Mesendoderm (in vitro differentiated cells): ENCODE results near the gene KDELR1.

ENCODE experiments used
- DNase-seq: peaks from one replicate; pipeline ENCODE4 v3.0.0; 2013
- H2AK5ac ChIP-seq: 2 replicates; pipeline ENCODE4 v1.6.1; 2013; ENCODE audit warnings: low read length, inconsistent platforms
- H2BK120ac ChIP-seq: 2 replicates; pipeline ENCODE4 v1.6.1; 2013; ENCODE audit warnings: low read depth, mild to moderate bottlenecking, low read length, moderate library complexity, mixed read lengths
- H2BK15ac ChIP-seq: replicated peaks from 2 replicates; pipeline ENCODE4 v1.6.1; 2013; ENCODE audit warnings: low read depth, mild to moderate bottlenecking, moderate library complexity
- H2BK5ac ChIP-seq: 2 replicates; pipeline ENCODE4 v1.6.1; 2013; ENCODE audit warnings: low read length, inconsistent platforms
- H3K18ac ChIP-seq: 2 replicates; pipeline ENCODE4 v1.6.1; 2013; ENCODE audit warnings: mild to moderate bottlenecking, low read length, mixed read lengths
- H3K23ac ChIP-seq: one replicate; pipeline ENCODE4 v1.6.1; 2013; ENCODE audit warnings: low read length
- H3K27ac ChIP-seq: 2 replicates; pipeline ENCODE4 v1.5.1; 2013; ENCODE audit warnings: low read depth, mild to moderate bottlenecking, inconsistent platforms, low read length, moderate library complexity
- H3K27me3 ChIP-seq: 2 replicates; pipeline ENCODE4 v1.6.1; 2013; ENCODE audit warnings: low read length, control low read depth, mild to moderate bottlenecking, inconsistent platforms; ENCODE audit not compliant: insufficient read depth, poor library complexity
- H3K36me3 ChIP-seq: 2 replicates; pipeline ENCODE4 v1.6.1; 2013; ENCODE audit warnings: low read length, inconsistent platforms; ENCODE audit not compliant: control insufficient read depth, insufficient read depth
- H3K4ac ChIP-seq: one replicate; pipeline ENCODE4 v1.6.1; 2013; ENCODE audit warnings: low read depth, mild to moderate bottlenecking, low read length, moderate library complexity
- H3K4me1 ChIP-seq: 2 replicates; pipeline ENCODE4 v1.6.1; 2013; ENCODE audit warnings: low read depth, low read length, inconsistent platforms; ENCODE audit not compliant: control insufficient read depth
- H3K4me2 ChIP-seq: 2 replicates; pipeline ENCODE4 v1.6.1; 2013; ENCODE audit warnings: low read length
- H3K4me3 ChIP-seq: 2 replicates; pipeline ENCODE4 v1.5.1; 2013; ENCODE audit warnings: mild to moderate bottlenecking, low read length
- H3K56ac ChIP-seq: one replicate; pipeline ENCODE4 v1.6.1; 2013; ENCODE audit warnings: low read length
- H3K79me1 ChIP-seq: 2 replicates; pipeline ENCODE4 v1.6.1; 2013; ENCODE audit warnings: low read length, inconsistent platforms
- H3K79me2 ChIP-seq: 2 replicates; pipeline ENCODE4 v1.6.1; 2013; ENCODE audit warnings: mild to moderate bottlenecking, low read length; ENCODE audit not compliant: control insufficient read depth, insufficient read depth
- H3K9ac ChIP-seq: 2 replicates; pipeline ENCODE4 v1.6.1; 2013; ENCODE audit warnings: low read length, inconsistent platforms
- H4K5ac ChIP-seq: one replicate; pipeline ENCODE4 v1.6.1; 2013; ENCODE audit warnings: low read length
- H4K8ac ChIP-seq: one replicate; pipeline ENCODE4 v1.6.1; 2013; ENCODE audit warnings: low read depth, mild to moderate bottlenecking, control low read depth, low read length, moderate library complexity
- WGBS: extraction: QIAGEN DNeasy Blood & Tissue Kit; methylation state at CpG from one replicate; pipeline ENCODE4 v1.1.7; 2013; ENCODE audit warnings: low lambda C conversion rate, missing lambda C conversion rate; ENCODE audit not compliant: insufficient coverage; ENCODE audit errors: extremely low coverage; 5-methylcytosine and 5-hydroxymethylcytosine counted together

Gene KDELR1

DNA sequence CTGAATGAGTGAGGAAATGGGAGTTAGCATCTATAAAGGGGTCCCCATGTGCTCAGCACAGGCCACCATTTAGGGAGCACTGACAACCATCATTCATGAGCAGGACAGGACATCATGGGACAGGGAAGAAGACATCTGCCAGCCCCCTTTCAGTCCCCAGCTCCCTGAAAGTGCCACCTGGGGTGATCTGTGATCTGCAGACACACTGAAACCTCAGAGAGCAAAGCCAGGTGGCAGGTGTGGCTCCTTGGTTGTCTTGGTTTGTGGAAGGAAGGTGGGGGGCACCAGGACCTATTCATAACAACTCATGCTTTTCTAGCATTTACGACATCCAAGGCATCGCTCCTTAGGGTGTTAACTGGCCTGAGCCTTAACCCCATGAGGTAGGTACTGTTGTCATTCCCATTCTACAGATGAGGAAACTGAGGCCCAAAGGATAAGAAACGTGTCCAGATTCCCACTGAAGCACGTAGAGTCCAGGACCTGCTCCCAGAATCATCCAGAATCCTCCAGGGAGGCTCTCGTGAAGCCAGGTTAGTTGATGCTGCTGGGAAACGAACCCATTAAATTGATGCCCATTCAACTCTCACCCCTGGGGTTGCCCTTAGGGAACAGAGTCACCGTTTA is 5.8 kb downstream of the KDELR1 start:
- no peak overlapping the region for H3K4me3 ChIP-seq
- no peak overlapping the region for H2BK120ac ChIP-seq
- H3K23ac ChIP-seq: no peak overlapping the region
- H3K56ac ChIP-seq: no peak overlapping the region
- H4K5ac ChIP-seq: no peak overlapping the region
- no peak overlapping the region for H2BK15ac ChIP-seq
- H2AK5ac ChIP-seq: no peak overlapping the region
- H2BK5ac ChIP-seq: no peak overlapping the region
- H3K79me2 ChIP-seq: peaks cover 4% of the 10 kb centered on the region
- H3K36me3 ChIP-seq: peaks cover 32% of the 10 kb centered on the region
- no CpG with 5 or more reads among the region's 7 CpGs for WGBS
- no peak overlapping the region for H3K4ac ChIP-seq
- peaks cover 7% of the 10 kb centered on the region for H3K79me1 ChIP-seq
- H3K27ac ChIP-seq: no peak overlapping the region
- no peak overlapping the region for H4K8ac ChIP-seq
- no peak overlapping the region for H3K9ac ChIP-seq
- H3K4me2 ChIP-seq: no peak overlapping the region
- no peak overlapping the region for H3K18ac ChIP-seq
- DNase-seq: no peak
- no peaks in the 10 kb centered on the region for H3K27me3 ChIP-seq
- H3K4me1 ChIP-seq: no peaks in the 10 kb centered on the region

DNA sequence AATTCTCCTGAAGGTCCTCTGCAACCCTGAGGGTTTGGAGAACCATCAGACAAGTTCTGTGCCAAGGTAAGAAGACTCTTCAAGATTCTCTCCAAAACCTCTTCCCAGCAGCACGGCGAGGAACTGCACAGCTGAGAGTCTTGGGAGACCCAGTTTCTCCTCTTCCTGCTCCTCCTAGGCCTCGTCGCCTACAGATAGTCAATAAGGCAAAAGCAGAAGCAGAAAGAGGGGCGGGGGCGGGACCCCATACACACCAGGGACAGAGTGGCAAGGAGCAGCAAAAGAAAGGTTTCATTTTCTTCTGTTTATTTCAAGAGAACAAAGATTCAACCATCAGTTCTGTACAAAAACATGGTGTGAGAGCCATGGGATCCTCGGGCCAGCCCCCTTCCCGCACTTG is 9.1 kb downstream of the KDELR1 start:
- Histone ChIP-seq H3K9ac (no peak overlapping the region), H2AK5ac (no peak overlapping the region), H2BK5ac (no peak overlapping the region), H2BK120ac (no peak overlapping the region), H3K23ac (no peak overlapping the region), H2BK15ac (no peak overlapping the region), H3K27me3 (no peaks in the 10 kb centered on the region), H4K5ac (no peak overlapping the region), H3K4ac (no peak overlapping the region), H3K79me1 (no peaks in the 10 kb centered on the region), H3K36me3 (peaks cover 24% of the 10 kb centered on the region), H3K4me1 (no peaks in the 10 kb centered on the region), H3K56ac (no peak overlapping the region), H3K18ac (no peak overlapping the region), H4K8ac (no peak overlapping the region), H3K4me2 (no peak overlapping the region), H3K79me2 (no peaks in the 10 kb centered on the region), H3K27ac (no peak overlapping the region), H3K4me3 (no peak overlapping the region)
- DNase-seq: no peak
- WGBS: no CpG with 5 or more reads among the region's 8 CpGs

DNA sequence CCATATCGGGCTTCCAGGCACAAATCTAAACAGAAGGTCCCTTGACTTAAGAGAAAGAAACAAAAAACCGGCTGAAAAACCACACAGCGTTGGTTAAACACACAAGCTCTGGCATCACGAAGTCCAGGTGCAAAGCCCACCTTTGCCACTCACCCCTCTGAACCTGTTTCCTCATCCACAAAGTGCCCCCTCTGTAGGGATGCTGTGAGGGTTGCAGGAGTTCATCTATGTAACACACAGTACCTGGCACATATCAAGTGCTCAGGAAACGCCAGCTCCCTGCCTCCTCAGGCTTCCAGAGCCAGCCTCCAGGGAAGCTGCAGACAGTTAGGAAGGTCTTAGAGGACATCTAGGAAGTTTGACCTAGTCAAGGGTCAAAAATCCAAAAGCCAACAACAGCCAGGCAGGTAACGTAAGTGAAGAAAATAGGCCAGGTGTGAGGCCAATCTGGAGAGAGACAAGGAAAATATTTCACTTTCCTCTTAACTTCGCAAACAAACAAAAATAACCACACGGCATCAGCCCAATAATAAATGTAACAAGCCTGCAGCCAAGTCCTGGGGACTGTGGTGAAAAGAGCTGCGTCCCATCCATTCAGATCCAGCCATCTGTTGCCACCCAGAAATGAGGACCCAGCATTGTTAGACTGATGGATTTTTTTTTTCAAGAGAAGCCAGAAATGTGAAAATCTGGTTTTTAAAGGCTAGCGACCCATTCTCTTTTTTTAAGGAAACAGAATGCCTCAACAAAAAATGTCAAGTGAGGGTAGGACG is 10.0 kb downstream of the KDELR1 start:
- Histone ChIP-seq H3K27me3 (no peaks in the 10 kb centered on the region), H4K8ac (no peak overlapping the region), H3K4me3 (no peak overlapping the region), H2BK120ac (no peak overlapping the region), H3K56ac (no peak overlapping the region), H3K79me2 (no peaks in the 10 kb centered on the region), H3K79me1 (no peaks in the 10 kb centered on the region), H3K18ac (no peak overlapping the region), H3K36me3 (peaks cover 22% of the 10 kb centered on the region), H3K9ac (no peak overlapping the region), H3K4me2 (no peak overlapping the region), H3K4ac (no peak overlapping the region), H4K5ac (no peak overlapping the region), H2AK5ac (no peak overlapping the region), H3K23ac (no peak overlapping the region), H3K27ac (no peak overlapping the region), H2BK15ac (no peak overlapping the region), H2BK5ac (no peak overlapping the region), H3K4me1 (no peaks in the 10 kb centered on the region)
- no peak for DNase-seq
- WGBS: no CpG with 5 or more reads among the region's 11 CpGs

DNA sequence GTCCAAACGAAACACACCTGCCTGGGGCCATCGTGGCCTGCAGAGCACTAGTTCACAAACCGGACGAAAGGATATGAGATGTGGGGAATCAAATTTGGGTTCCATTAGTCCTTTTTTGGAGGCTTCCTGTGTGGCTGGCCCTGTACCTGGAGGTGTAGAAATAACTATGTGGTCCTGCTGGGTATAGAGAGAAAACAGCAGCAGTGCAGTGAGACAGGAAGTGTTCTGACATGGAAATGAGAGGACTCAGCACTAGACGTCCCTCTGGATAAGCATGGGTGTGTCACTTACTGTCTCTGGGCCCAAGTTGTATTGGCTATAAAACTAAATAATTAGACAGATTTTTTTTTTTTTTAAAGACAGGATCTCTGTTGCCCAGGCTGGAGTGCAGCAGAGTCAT is 12.3 kb downstream of the KDELR1 start:
- Histone ChIP-seq H2BK15ac (no peak overlapping the region), H3K27ac (no peak overlapping the region), H3K4ac (no peak overlapping the region), H3K56ac (no peak overlapping the region), H3K9ac (no peak overlapping the region), H3K4me1 (no peaks in the 10 kb centered on the region), H3K4me2 (no peak overlapping the region), H3K18ac (no peak overlapping the region), H4K8ac (no peak overlapping the region), H3K27me3 (no peaks in the 10 kb centered on the region), H3K79me2 (no peaks in the 10 kb centered on the region), H2AK5ac (no peak overlapping the region), H3K23ac (no peak overlapping the region), H3K79me1 (no peaks in the 10 kb centered on the region), H3K36me3 (peaks cover 8% of the 10 kb centered on the region), H2BK120ac (no peak overlapping the region), H2BK5ac (no peak overlapping the region), H4K5ac (no peak overlapping the region), H3K4me3 (no peak overlapping the region)
- DNase-seq: no peak
- WGBS: no CpG with 5 or more reads among the region's 5 CpGs

DNA sequence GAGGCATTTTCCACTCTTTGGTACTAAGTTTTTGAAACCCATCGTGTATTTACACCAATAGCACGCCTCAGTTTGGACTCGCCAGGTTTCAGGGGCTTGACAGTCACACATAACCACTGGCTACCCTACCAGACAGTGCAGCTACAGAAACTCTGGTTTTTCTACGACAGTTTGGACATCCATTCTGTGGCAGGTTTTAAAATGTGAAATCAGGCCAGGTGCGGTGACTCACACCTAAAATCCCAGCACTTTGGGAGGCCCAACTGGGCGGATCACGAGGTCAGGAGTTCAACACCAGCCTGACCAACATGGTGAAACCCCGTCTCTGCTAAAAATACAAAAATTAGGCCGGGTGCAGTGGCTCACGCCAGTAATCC is 13.2 kb downstream of the KDELR1 start:
- Histone ChIP-seq H3K27me3 (no peaks in the 10 kb centered on the region), H3K56ac (no peak overlapping the region), H3K36me3 (peaks cover 5% of the 10 kb centered on the region), H2BK5ac (no peak overlapping the region), H3K18ac (no peak overlapping the region), H3K9ac (no peak overlapping the region), H3K4me2 (no peak overlapping the region), H3K4me3 (no peak overlapping the region), H3K4me1 (no peaks in the 10 kb centered on the region), H4K5ac (no peak overlapping the region), H3K4ac (no peak overlapping the region), H3K79me1 (no peaks in the 10 kb centered on the region), H4K8ac (no peak overlapping the region), H3K27ac (no peak overlapping the region), H3K79me2 (no peaks in the 10 kb centered on the region), H2AK5ac (no peak overlapping the region), H2BK120ac (no peak overlapping the region), H2BK15ac (no peak overlapping the region), H3K23ac (no peak overlapping the region)
- WGBS: no CpG with 5 or more reads among the region's 10 CpGs
- DNase-seq: no peak
